Activated CD4-positive, alpha-beta T cell treated with anti-CD3 and anti-CD28 coated beads for 36 hours (primary cell): ENCODE results near the gene DOK7. TPM values are rescaled to one million over a fixed set of nuclear protein-coding genes. Genes with fewer than 3 reads are reported as not detected.

Experiments
- ATAC-seq: fragments of 200-7000 bp; cut with Tn5 transposase; one replicate; pipeline ENCODE4 v1.10.0; 2021; ENCODE audit warnings: mild to moderate bottlenecking, moderate library complexity
- CTCF ChIA-PET: fragments of 350-600 bp; sonication (Branson Sonifier 250); formaldehyde crosslinking; loops from one replicate; lab custom pipeline; 2021; ENCODE audit warnings: antibody characterized with exemption; lab: Charles Lee
- POLR2A ChIA-PET: fragments of 350-600 bp; sonication (Branson Sonifier 250); formaldehyde crosslinking; loops from one replicate; lab custom pipeline; 2021; ENCODE audit warnings: antibody characterized with exemption, inconsistent platforms; lab: Charles Lee
- DNase-seq: peaks from one replicate; pipeline ENCODE4 v3.0.0-alpha.2; 2020
- H3K27ac Mint-ChIP-seq: one replicate; pipeline ENCODE4 v1.8.0; 2021; ENCODE audit warnings: mixed read lengths
- H3K27me3 Mint-ChIP-seq: one replicate; pipeline ENCODE4 v1.8.0; 2021; ENCODE audit warnings: mixed read lengths
- H3K36me3 Mint-ChIP-seq: one replicate; pipeline ENCODE4 v1.8.0; 2021; ENCODE audit warnings: low read depth, mixed read lengths
- H3K4me1 Mint-ChIP-seq: one replicate; pipeline ENCODE4 v1.8.0; 2021; ENCODE audit warnings: mixed read lengths
- H3K4me3 Mint-ChIP-seq: one replicate; pipeline ENCODE4 v1.8.0; 2021; ENCODE audit warnings: mild to moderate bottlenecking, moderate library complexity, mixed read lengths
- H3K9me3 Mint-ChIP-seq: one replicate; pipeline ENCODE4 v1.8.0; 2021; ENCODE audit warnings: low read depth, mixed read lengths
- intact Hi-C, 2 experiments: fragments of 100-400 bp; cut with DNase I in 1 of 2; cut with micrococcal nuclease in 1 of 2; formaldehyde crosslinking; loops; one replicate each; pipeline versions ENCODE4 v1.14.2 to v1.15.1; 2022 to 2024; cut with DNase I, micrococcal nuclease
- total RNA-seq, 2 experiments: library from RNA; stranded (reverse); gene quantifications; one replicate each; pipeline ENCODE4 v1.2.3, GENCODE V29; 2021

The DOK7 gene
- total RNA-seq, 2 experiments from 2014 or later, result not detected

DNA sequence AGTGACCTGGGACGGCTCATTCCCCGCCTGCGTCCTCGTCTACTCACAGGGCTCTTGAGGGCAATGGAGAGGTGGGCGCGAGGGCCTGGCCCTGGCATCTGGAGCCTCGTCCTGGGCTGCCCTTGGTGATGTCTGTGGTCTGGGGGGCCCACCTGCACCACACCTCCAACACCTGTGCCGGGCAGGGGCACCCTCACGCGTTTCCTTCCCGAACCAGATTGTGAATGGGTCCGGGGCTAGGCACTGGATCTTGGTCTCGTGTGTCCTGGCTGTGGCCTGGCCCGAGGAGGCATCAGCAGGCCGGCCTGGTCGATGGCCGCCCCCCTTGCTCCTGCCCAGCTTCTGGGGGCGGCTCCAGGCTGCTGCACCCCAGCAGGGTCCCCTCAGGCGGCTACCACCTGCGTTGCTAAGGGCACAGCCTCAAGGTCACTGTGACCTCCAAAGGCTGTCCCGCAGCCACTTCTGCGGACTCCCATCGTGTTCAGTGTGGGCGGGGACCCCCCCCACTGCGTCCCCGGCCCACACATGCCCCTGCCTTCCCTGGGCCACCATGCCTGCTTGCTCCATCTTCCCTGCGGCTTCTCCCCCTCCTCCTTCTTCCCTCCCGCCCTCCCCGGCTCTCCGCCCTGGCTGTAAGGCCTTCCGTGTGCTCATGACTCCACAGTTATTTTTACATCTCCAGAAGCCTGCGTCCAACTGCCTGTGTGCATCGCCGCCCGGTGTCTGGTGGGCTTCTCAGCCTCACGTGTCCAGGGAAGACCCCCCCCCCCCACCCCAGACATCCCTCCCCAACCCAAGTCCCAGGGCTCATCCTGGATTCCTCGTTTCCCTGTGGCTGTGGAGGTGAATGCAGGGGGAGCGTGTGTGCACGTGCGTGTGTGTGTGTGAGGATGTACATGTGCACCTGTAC, 3.8 kb downstream of the DOK7 start:
- Mint-ChIP-seq H3K27ac (no peak overlapping the region), H3K9me3 (no peaks in the 10 kb centered on the region), H3K4me3 (no peak overlapping the region), H3K36me3 (no peaks in the 10 kb centered on the region), H3K4me1 (no peaks in the 10 kb centered on the region), H3K27me3 (peaks cover 7% of the 10 kb centered on the region)
- intact Hi-C loops, result no loop called here
- no peak for ATAC-seq
- no peak for DNase-seq
- POLR2A ChIA-PET, result no interaction called here
- CTCF ChIA-PET, result interaction anchor here (0.9 kb wide), 1 partner anchor 13 kb away, joined by 3 read pairs; no protein-coding TSS in a partner anchor

DNA sequence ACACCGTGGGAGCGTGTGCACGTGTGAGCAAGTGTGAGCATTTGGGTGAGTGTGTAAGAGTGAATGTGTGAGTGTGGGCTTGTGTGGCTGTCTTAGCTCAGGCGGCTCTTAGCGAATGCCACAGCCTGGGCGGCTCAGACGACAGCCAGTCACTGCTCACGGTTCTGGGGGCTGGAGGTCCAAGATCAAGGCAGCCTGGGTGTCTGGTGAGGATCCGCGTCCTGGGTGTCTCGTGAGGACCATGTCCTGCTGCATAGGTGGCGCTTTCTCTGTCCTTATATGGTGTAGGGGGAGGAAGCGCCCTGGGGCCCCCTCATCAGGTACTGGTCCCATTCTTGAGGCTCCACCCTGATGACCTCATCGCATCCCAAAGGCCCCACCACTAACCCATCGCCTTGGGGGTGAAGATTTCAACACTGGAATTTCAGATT, 4.5 kb downstream of the DOK7 start:
- Mint-ChIP-seq H3K36me3 (no peaks in the 10 kb centered on the region), H3K27me3 (peaks cover 5% of the 10 kb centered on the region), H3K4me3 (no peak overlapping the region), H3K9me3 (no peaks in the 10 kb centered on the region), H3K27ac (no peak overlapping the region), H3K4me1 (no peaks in the 10 kb centered on the region)
- ChIA-PET POLR2A (no interaction called here), CTCF (no interaction called here)
- DNase-seq (no peak), ATAC-seq (no peak)
- intact Hi-C loops, result no loop called here

DNA sequence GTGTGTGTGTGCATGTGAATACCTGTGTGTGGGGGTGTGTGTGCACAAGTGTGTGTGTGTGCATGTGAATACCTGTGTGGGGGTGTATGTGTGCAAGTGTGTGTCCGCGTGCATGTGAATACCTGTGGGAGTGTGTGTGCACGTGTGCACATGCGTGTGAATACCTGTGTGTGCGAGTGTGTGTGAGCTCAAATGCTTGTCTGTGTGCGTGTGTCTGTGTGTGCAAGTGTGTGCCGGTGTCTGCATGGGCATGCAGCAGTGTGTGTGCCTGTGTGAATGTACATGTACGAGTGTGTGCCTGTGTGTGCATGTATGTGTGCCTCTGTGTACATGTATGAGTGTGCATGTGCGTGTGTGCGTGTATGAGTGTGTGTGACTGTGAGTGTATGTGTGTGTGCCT, 5.0 kb downstream of the DOK7 start:
- Mint-ChIP-seq H3K9me3 (no peaks in the 10 kb centered on the region), H3K27me3 (peaks cover 5% of the 10 kb centered on the region), H3K27ac (no peak overlapping the region), H3K4me3 (no peak overlapping the region), H3K36me3 (no peaks in the 10 kb centered on the region), H3K4me1 (no peaks in the 10 kb centered on the region)
- POLR2A ChIA-PET, result no interaction called here
- CTCF ChIA-PET, result no interaction called here
- no peak for ATAC-seq
- intact Hi-C loops, result no loop called here
- DNase-seq, result no peak

DNA sequence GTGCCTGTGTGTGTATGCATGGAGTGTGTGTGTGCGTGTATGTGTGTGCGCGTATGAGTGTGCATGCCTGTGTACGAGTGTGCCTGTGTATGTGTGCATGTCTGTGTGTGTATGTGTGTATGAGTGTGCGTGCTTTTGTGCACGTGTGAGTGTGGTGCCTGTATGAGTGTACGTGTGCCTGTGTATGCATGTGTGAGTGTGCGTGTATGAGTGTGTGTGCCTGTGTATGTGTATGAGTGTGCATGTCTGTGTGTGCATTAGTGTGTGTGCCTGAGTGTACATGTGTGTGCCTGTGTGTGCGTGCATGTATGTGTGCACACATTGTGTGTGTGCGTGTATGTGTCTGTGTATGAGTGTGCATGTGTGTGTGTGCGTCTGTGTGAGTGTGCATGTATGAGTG, 5.7 kb downstream of the DOK7 start:
- H3K27me3 Mint-ChIP-seq, result peaks cover 5% of the 10 kb centered on the region
- ATAC-seq (no peak), DNase-seq (no peak)
- no peak overlapping the region for H3K27ac Mint-ChIP-seq
- H3K9me3 Mint-ChIP-seq, result no peaks in the 10 kb centered on the region
- no peaks in the 10 kb centered on the region for H3K36me3 Mint-ChIP-seq
- ChIA-PET POLR2A (no interaction called here), CTCF (no interaction called here)
- no peaks in the 10 kb centered on the region for H3K4me1 Mint-ChIP-seq
- H3K4me3 Mint-ChIP-seq, result no peak overlapping the region
- intact Hi-C loops, result no loop called here

DNA sequence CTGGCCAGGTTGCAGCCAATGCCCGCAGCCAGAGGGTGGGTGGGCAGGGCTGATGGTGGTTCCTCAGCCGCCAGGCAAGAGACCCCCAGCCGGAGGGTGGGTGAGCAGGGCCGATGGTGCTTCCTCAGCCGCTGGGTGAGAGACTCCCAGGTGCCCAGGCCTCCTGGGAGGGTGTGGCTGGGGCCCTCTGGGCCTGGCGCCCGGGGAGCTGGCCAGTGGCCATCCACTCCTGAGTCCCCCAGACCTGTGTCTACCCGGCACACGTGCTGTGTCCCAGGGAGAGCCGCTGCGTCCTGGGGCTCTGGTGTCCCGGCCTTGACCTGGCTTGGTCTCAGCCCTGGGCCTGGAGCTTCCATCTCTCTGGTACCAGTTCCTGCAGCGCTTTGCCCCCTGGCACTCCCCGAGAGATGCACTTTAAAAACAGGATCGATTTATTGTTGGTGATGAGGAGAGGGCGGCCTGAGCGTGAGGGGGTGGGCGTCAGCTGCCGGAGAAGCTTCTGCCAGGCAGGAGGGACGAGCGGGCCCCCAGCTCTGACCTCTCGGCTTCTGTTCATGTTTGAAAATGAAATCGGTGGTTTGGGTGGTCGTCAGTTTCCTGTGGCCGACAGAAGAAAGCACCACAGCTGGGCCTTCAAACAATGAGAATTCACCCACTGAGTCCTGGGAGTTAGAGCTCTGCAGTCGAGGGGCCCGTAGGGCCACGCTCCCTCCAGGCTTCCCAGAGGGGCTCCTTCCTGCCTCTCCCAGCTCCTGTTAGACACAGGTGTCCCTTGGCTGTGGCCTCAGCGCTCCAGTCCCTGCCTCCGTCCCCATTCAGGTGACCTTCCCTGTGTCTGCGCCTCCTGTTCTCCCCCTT, 6.5 kb downstream of the DOK7 start:
- no peaks in the 10 kb centered on the region for H3K36me3 Mint-ChIP-seq
- intact Hi-C loops, result no loop called here
- H3K27ac Mint-ChIP-seq, result no peak overlapping the region
- no peaks in the 10 kb centered on the region for H3K4me1 Mint-ChIP-seq
- POLR2A ChIA-PET, result no interaction called here
- peaks cover 3% of the 10 kb centered on the region for H3K27me3 Mint-ChIP-seq
- H3K4me3 Mint-ChIP-seq, result no peak overlapping the region
- DNase-seq (no peak), ATAC-seq (no peak)
- H3K9me3 Mint-ChIP-seq, result no peaks in the 10 kb centered on the region
- CTCF ChIA-PET, result no interaction called here

DNA sequence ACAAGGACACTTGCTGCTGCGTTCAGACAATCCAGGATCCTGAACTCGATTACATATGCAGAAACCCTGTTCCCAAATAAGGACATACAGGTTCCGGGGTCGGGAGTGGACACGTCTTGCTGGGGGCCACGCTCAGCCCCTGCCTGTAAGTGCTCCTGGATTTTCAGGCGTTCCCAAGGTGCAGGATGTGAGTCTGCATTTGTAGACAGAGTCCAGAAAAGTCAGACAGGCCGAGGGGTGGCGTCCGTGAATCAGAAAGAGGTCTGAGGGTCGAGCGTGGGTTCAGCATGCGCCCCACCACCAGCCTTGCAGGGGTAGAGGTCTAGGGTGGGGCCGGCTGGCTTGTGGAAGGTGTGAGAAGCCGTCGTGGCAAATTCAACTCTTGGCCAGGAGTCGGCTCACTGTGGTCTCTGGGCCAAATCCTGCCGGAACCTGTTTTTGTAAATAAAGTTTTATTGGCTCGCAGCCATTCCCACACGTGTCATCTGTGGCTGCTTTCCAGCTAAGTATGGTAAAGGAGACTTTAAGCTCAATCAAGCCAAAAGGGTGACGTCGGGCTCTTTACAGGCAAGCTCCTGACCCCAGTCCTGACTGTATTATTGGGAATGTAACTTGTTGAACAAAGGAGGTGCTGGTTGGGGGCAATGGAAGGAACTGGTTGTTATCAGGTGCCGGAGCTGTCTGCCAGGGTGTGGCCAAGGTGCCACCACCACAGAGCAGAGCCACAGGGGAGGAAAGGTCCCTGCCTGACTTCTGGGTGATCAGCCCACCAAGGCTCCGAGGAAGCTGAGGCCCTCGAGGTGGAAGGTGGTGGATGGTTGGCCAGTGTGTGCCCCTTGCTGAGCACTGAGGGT, 7.4 kb downstream of the DOK7 start:
- DNase-seq (no peak), ATAC-seq (no peak)
- POLR2A ChIA-PET, result no interaction called here
- no peaks in the 10 kb centered on the region for H3K36me3 Mint-ChIP-seq
- intact Hi-C loops, result no loop called here
- H3K27me3 Mint-ChIP-seq, result peaks cover under 1% of the 10 kb centered on the region
- CTCF ChIA-PET, result interaction anchor here (0.6 to 0.9 kb wide), 2 partner anchors 10 to 106 kb away, joined by 3 read pairs; no protein-coding TSS in a partner anchor
- H3K4me3 Mint-ChIP-seq, result no peak overlapping the region
- H3K9me3 Mint-ChIP-seq, result no peaks in the 10 kb centered on the region
- no peaks in the 10 kb centered on the region for H3K4me1 Mint-ChIP-seq
- H3K27ac Mint-ChIP-seq, result no peak overlapping the region

DNA sequence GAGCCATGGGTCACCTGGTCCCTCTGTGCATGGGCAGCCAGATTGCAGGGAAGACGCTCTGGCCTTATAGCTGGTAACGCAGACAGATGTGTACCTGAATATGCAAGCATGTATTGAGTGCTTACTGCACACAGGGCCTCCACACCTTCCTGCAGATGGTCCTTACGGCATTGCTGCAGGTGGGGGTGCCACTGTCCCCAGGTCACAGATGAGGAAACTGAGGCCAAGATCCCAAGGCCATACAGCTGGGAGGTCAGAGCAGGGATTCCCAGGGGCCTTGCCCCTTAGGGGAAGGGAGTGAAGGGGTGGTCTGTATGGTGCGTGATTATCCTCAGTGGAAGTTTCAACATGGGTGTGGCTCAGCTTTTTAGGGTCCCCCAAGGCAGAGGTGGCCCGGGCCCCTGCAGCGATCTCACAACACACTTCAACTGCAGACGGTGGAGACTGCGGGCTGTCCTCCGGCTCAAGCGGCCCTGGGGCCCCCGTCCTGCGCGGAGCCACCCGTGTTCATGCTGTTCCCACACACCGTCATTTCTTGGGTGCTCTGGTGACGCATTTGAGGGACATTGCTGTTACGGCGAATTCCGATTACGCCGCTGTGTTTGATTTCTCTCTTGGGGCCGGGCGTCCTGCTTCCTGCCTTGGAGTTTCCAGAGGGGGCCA, 8.1 kb downstream of the DOK7 start:
- no peak for ATAC-seq
- H3K9me3 Mint-ChIP-seq, result no peaks in the 10 kb centered on the region
- H3K27ac Mint-ChIP-seq, result no peak overlapping the region
- H3K27me3 Mint-ChIP-seq, result no peaks in the 10 kb centered on the region
- H3K4me1 Mint-ChIP-seq, result no peaks in the 10 kb centered on the region
- intact Hi-C loops, result no loop called here
- H3K4me3 Mint-ChIP-seq, result no peak overlapping the region
- DNase-seq, result no peak
- no peaks in the 10 kb centered on the region for H3K36me3 Mint-ChIP-seq
- POLR2A ChIA-PET, result no interaction called here
- CTCF ChIA-PET, result interaction anchor here (0.9 kb wide), 1 partner anchor 9 kb away, joined by 3 read pairs; no protein-coding TSS in a partner anchor

DNA sequence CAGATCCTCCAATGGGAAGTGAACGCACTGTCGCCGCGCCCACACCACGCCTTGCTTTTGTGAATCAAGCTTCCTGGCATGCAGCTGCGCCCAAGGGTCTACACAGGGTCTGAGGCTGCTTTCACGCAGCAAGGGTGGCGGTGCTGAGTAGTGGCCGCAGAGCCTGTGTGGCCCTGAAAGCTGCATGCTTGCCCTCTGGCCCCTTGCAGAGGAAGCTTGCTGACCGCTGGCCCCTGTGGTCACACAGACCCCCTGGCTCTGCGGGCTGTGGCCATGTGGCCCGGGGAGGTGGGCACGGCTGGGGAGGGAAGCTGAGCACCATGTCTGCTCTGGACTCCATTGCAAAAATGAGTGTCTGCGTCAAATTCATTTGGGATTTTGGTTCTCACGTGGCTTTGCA, 8.8 kb downstream of the DOK7 start:
- no peaks in the 10 kb centered on the region for H3K4me1 Mint-ChIP-seq
- H3K27ac Mint-ChIP-seq, result no peak overlapping the region
- no peaks in the 10 kb centered on the region for H3K9me3 Mint-ChIP-seq
- ATAC-seq (no peak), DNase-seq (no peak)
- H3K36me3 Mint-ChIP-seq, result no peaks in the 10 kb centered on the region
- ChIA-PET POLR2A (no interaction called here), CTCF (no interaction called here)
- H3K4me3 Mint-ChIP-seq, result no peak overlapping the region
- intact Hi-C loops, result no loop called here
- no peaks in the 10 kb centered on the region for H3K27me3 Mint-ChIP-seq

DNA sequence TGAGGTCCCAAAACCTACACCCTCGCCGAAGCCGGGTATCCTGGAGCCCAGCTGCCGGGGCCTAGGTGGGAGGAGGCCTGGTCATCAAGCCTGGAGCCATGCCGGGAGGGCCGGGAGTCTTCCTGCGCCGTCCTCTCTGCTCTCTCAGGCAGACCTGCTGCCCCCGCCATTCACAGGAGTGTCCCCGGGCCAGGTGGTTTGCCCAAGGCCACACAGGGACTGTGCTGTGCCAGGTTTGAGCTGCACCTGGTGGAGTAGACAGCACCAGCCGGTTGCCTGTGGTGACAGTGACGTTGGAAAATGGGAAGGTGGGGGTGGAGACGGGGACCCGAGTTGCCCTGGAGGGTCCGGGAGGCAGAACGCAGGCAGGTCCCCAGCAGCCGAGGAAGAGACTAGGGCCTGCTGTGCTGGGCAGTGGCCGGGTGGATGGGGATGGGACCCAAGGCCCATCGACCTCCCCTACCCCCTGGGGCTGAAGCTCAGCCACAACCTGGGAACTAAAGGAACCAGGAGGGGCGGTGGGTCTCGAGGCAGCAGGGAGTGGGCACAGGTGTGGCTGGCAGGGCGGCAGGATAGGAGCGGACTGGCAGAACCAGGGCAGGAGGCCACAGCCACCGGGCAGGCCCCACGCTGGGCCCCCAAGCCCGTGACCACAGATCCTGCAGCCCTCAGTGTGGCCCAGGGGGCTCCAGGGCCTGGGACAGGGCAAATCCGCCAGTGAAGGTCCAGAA, 9.5 kb downstream of the DOK7 start:
- intact Hi-C loops, result no loop called here
- no peak overlapping the region for H3K27ac Mint-ChIP-seq
- no peaks in the 10 kb centered on the region for H3K9me3 Mint-ChIP-seq
- no peaks in the 10 kb centered on the region for H3K36me3 Mint-ChIP-seq
- ATAC-seq (no peak), DNase-seq (no peak)
- CTCF ChIA-PET, result no interaction called here
- no peaks in the 10 kb centered on the region for H3K4me1 Mint-ChIP-seq
- POLR2A ChIA-PET, result no interaction called here
- no peaks in the 10 kb centered on the region for H3K27me3 Mint-ChIP-seq
- no peak overlapping the region for H3K4me3 Mint-ChIP-seq

DNA sequence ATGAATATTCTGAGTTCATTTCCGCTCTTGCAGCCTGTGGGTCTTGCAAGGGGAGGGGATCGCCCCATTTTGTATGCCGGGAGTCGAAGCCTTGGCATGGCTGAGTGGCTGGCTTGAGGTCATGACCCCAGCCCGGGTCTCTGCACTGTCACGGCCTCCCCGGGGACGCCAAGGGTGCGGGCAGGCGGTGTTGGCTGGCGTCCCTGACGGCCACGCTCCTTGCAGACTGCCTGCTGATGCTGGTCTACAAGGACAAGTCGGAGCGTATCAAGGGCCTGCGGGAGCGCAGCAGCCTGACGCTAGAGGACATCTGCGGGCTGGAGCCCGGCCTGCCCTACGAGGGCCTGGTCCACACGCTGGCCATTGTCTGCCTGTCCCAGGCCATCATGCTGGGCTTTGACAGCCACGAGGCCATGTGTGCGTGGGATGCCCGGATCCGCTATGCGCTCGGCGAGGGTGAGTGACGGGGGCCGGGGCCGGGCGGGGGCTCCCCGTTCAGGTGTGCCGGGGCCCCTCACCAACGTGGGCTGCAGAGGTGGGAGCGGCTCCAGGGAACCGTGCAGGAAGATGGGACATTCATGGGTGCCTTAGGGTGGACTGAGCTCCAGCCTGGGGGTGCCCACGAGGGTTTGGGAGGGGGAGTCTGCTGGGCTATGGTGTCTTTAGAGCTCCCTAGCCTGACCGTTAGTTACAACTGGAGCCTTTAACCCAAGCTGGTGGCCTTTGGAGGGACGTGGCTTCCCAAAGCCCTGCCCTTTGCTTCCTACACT, 10.3 kb downstream of the DOK7 start:
- no peaks in the 10 kb centered on the region for H3K4me1 Mint-ChIP-seq
- DNase-seq (no peak), ATAC-seq (no peak)
- POLR2A ChIA-PET, result no interaction called here
- intact Hi-C loops, result no loop called here
- no peaks in the 10 kb centered on the region for H3K36me3 Mint-ChIP-seq
- no peaks in the 10 kb centered on the region for H3K27me3 Mint-ChIP-seq
- H3K27ac Mint-ChIP-seq, result no peak overlapping the region
- CTCF ChIA-PET, result no interaction called here
- no peaks in the 10 kb centered on the region for H3K9me3 Mint-ChIP-seq
- no peak overlapping the region for H3K4me3 Mint-ChIP-seq
